HG02870 (cell line): ENCODE measurements around the gene MCF2L.

Experiments
- ATAC-seq: cut with Tn5 transposase; IDR thresholded peaks from one replicate; pipeline ENCODE4 v1.9.1; 2021; ENCODE audit warnings: mild to moderate bottlenecking, moderate library complexity; ENCODE audit not compliant: unreplicated experiment

MCF2L gene

DNA sequence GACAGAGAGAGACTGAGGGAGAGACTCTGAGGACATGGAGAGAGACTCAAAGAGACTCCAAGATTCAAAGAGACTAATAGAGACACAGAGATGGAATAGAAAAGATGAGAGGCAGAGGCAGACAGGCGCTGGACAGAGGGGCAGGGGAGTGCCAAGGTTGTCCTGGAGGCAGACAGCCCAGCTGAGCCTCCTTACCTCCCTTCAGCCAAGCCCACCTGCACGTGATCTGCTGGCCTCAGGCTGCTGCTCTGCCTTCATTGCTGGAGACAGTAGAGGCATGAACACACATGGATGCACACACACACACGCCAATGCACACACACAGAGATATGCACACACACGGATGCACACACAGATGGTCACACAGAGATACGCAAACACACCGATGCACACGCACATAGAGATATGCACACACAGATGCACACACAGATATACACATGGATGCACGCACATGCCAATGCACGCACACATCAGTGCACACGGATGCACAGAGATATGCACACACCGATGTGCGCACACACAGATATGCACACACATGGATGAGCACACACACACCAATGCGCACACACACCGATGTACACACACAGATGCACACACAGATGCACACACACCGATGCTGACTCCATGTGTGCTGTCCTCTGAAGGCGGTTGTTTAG is 150.3 kb downstream of the MCF2L start:
- no peak for ATAC-seq

DNA sequence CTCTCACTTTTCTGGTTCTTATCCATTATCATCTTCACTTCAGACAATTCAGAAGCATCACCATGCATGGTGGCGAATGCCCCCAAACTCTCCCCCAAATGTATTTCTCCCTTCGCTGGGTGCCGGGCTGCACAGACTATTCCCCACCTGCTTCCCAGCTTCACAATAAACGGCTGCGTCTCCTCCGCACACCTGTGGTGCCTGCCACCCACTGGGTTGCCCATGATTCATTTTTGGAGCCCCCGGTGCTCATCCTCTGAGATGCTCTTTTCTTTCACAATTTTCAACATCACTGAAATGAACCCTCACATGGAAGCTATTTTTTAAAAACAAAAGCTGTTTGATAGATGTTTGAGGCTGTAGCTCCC is 150.8 kb downstream of the MCF2L start:
- no peak for ATAC-seq

- no peak for ATAC-seq
These were observed 151.5 kb downstream of the MCF2L start for GRCh38 chr13:113120300-113121182.

- no peak for ATAC-seq
These were observed 152.3 kb downstream of the MCF2L start for GRCh38 chr13:113121183-113121927.

DNA sequence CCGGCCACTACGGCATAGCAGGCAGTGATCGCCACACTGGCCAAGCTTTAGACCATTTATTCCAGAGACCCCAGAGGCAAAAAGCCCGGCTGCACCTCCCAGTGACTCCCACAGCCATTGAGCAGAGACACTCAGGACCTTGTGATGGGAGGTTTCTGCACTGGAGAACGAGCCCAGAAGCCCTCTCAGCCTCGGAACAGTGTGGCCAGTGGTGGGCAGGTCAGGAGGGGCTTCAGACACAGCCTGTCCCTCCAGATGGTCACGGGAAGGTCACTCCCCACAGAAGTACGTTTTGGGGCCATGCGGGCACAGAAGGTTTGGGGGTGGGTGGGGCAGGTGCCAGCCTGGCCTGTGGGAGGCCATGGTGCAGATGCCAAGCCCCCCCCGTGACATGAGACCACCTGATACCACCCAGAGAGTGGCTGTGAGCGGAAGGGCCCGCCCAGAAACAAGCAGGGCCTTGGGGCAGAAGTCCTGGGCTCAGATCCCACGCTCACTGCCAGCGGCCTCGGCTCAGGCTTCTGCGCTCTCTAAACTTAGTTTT is 153.0 kb downstream of the MCF2L start:
- no peak for ATAC-seq

- ATAC-seq, result no peak
These were observed 153.7 kb downstream of the MCF2L start, which contains the start of gene F10 for GRCh38 chr13:113122550-113123225. Gene F10 (plus strand): TSS chr13:113122799. CDS start chr13:113122856, 57 bp downstream.

DNA sequence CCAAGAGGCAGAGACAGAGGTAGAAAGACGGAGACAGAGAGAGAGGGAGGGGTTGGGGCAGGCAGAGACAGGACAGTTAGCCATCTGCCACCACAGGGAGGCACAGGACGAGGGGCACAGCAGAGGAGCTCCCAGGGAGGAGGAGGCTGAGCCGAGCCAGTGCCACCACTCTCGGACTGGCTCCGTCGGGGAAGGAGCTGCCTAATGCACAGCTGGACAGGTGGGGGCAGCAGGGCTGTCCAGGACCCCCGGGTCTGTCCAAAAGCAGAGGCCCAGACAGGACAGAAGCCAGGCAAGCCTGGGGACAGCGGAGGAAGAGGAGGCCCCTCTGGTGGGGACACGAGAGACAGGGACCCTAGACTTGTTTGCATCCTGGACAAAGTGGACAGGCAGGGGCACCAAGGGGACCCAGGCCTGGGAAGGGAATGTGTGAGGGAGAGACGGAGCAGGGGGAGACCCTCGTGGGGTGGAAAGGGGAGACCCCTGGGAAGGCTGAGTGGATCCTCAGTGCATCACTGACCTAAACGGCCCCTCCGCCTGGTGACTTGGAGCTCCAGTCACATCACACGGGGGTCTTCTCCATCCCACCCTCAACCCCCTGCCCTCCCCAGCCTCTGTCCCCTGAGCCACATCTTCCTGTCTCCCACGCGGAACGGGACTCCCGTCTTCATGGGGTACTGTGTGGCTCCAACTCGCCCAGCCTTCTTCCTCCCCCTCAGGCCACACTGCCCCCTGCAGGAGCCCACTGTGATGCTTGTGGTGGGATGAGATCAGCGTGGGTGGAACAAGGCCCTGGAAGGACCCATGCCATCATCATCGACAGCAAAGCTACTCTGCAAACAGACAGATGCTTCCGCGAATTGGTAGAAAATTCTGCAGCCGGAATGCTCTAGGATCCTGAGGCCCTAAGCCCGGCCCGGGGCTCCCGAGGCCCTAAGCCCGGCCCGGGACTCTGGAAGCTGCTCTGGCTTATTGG is 154.5 kb downstream of the MCF2L start:
- no peak for ATAC-seq

DNA sequence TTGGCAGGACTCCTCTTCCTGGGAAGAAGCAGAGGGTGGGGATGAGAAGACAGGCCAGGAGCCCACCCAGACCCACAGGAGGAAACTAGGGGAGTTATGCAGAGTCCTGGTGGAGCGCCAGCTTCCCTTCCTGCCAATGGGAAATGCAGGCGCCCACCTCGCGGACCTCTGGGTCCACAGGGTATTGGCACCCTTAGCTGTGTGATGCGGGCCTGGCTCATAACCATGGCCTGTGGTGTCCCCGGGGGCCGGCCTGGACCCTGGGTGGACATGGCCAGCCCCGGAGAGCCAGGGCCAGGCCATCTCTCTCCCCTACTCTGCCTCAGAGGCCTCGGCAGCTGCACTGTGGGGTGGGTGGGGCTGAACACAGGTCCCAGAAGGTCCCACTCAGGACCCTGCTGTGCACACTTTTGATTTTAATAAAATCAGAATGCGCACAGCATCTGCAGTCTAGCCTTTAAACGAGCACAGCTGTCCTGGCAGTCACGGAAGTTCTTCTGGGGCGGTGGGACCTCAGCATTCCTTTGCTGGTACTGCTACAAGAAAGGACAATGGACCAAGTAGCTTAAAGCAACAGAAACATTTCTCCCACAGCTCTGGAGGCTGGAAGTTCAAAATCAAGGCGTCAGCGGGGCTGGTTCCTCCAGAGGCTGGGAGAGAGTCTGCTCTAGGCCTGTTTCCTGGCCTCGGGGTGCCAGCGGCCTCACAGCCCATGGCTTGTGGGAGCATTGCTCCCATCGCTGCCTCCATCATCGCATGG is 155.4 kb downstream of the MCF2L start:
- ATAC-seq, result no peak

GRCh38 chr13:113125506-113126264 is 156.7 kb downstream of the MCF2L start:
- ATAC-seq, result no peak

- ATAC-seq, result no peak
These were observed 157.5 kb downstream of the MCF2L start for GRCh38 chr13:113126265-113127150.

DNA sequence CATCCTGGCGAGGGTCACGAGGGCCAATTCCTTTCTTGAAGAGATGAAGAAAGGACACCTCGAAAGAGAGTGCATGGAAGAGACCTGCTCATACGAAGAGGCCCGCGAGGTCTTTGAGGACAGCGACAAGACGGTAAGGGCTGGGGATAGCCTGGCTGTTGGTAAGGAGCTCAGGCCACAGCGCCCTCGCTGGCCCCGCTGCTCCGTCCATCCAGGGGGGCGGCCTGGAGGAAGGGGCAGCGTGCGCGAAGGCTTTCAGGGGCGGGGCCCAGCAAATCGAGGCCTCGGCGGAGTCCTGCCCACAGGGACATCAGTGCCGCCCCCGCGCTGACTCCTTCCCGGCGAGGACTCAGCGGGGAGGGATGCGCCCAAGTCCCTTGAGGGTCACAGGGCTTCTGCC is 160.5 kb downstream of the MCF2L start:
- ATAC-seq, result no peak

- ATAC-seq, result no peak
These were observed 161.1 kb downstream of the MCF2L start for GRCh38 chr13:113129921-113130750.

- no peak for ATAC-seq
These were observed 166.3 kb downstream of the MCF2L start for GRCh38 chr13:113135281-113135760.

GRCh38 chr13:113137691-113138298 is 168.8 kb downstream of the MCF2L start:
- no peak for ATAC-seq

DNA sequence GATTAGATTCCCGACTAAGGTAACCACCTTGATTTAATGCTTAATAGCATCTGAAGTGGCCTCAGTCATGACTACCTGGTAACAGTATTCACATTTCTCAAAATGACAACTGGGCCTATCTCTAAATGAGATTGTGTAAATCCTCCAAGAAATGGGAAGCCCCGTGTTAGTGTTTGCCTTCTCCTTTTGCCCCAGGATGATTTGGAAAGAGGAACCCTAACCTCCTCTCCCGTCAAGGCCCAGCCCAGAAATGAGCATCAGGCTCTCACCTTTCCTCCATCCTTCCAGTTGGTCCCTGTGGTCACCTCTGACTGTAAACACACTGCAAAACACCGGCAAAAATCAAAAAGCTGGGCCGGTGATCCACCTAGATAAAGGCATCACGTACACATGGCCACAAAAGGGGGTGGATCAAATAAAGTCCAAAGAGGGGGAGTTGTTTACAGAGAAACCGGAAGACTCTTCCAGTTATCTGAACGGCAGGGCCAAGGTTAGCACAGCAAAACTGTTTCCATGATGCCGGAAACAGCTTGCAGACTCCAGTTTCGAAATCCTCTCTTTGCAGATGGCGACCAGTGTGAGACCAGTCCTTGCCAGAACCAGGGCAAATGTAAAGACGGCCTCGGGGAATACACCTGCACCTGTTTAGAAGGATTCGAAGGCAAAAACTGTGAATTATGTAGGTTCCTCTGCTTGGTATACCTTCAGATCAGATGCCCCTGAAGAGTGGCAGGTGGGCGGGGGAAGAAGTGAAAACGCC is 170.0 kb downstream of the MCF2L start:
- no peak for ATAC-seq
